ENCODE measurements around the gene SEPTIN11. TPM values are rescaled to one million over a fixed set of nuclear protein-coding genes. Genes with fewer than 3 reads are reported as not detected.

The SEPTIN11 gene
- total RNA-seq, 4 donors from 2014 or later, result 10.4 to 56.6 (median 36.3) TPM

- DNase-seq, result no peak
- Histone ChIP-seq H3K4me3 (no peak overlapping the region), H3K27ac (no peak overlapping the region), H3K9me3 (no peaks in the 10 kb centered on the region), H3K4me1 (peaks cover 0 to 48% (median 2%) of the 10 kb centered on the region in 3 donors), H3K36me3 (no peaks in the 10 kb centered on the region), H3K27me3 (no peaks in the 10 kb centered on the region)
- intact Hi-C loops (cut with DNase I), result no loop called here
- TF ChIP-seq POLR2A (IDR thresholded peaks at IDR 0.05) (no peak), CTCF (IDR thresholded peaks at IDR 0.05) (no peak)
Measured at GRCh38 chr4:76977113-76977512, 27.6 kb downstream of the SEPTIN11 start.

- H3K27ac ChIP-seq, result peak overlapping the region in 1 of 4 donors; percentile 8
- intact Hi-C loops (cut with DNase I), result no loop called here
- no peak overlapping the region for H3K4me3 ChIP-seq
- no peak for TF ChIP-seq CTCF (IDR thresholded peaks at IDR 0.05)
- no peak for TF ChIP-seq POLR2A (IDR thresholded peaks at IDR 0.05)
- DNase-seq, result no peak
- no peaks in the 10 kb centered on the region for H3K36me3 ChIP-seq
- H3K4me1 ChIP-seq, result peaks cover 0 to 55% (median 2%) of the 10 kb centered on the region in 3 donors
- 78 to 86% methylated on average over 3 of the region's 3 CpGs for WGBS, 2 donors
- H3K27me3 ChIP-seq, result no peaks in the 10 kb centered on the region
- H3K9me3 ChIP-seq, result no peaks in the 10 kb centered on the region
Measured at GRCh38 chr4:76977736-76978350, 28.3 kb downstream of the SEPTIN11 start.

- no peaks in the 10 kb centered on the region for H3K27me3 ChIP-seq
- H3K27ac ChIP-seq, result peak overlapping the region in 1 of 4 donors; percentile 8
- intact Hi-C loops (cut with DNase I), result no loop called here
- H3K4me3 ChIP-seq, result no peak overlapping the region
- no peak for DNase-seq
- H3K4me1 ChIP-seq, result peaks cover 2 to 69% (median 10%) of the 10 kb centered on the region in 3 donors
- WGBS, 2 donors, result 65 to 81% methylated on average over 2 of the region's 2 CpGs
- H3K9me3 ChIP-seq, result no peaks in the 10 kb centered on the region
- no peaks in the 10 kb centered on the region for H3K36me3 ChIP-seq
- no peak for TF ChIP-seq POLR2A (IDR thresholded peaks at IDR 0.05)
- no peak for TF ChIP-seq CTCF (IDR thresholded peaks at IDR 0.05)
Measured at GRCh38 chr4:76979236-76979635, 29.7 kb downstream of the SEPTIN11 start.

- intact Hi-C loops (cut with DNase I), result no loop called here
- no peak for TF ChIP-seq POLR2A (IDR thresholded peaks at IDR 0.05)
- no peak for TF ChIP-seq CTCF (IDR thresholded peaks at IDR 0.05)
- Histone ChIP-seq H3K36me3 (no peaks in the 10 kb centered on the region), H3K27me3 (no peaks in the 10 kb centered on the region), H3K4me1 (peaks cover 4 to 78% (median 13%) of the 10 kb centered on the region in 3 donors), H3K4me3 (no peak overlapping the region), H3K9me3 (no peaks in the 10 kb centered on the region), H3K27ac (peak overlapping the region in 1 of 4 donors; percentile 9)
- WGBS, 2 donors, result 66 to 69% methylated on average over 4 of the region's 6 CpGs
- no peak for DNase-seq
Measured at GRCh38 chr4:76980261-76980660, 30.7 kb downstream of the SEPTIN11 start.

- intact Hi-C loops (cut with DNase I), result no loop called here
- H3K9me3 ChIP-seq, result no peaks in the 10 kb centered on the region
- DNase-seq, result no peak
- WGBS, 2 donors, result 80 to 84% methylated on average over 3 of the region's 3 CpGs
- H3K4me1 ChIP-seq, result peaks cover 4 to 90% (median 22%) of the 10 kb centered on the region in 3 donors
- H3K27ac ChIP-seq, result peak overlapping the region in 2 of 4 donors; percentile 13 to 24
- no peaks in the 10 kb centered on the region for H3K36me3 ChIP-seq
- no peak overlapping the region for H3K4me3 ChIP-seq
- TF ChIP-seq POLR2A (IDR thresholded peaks at IDR 0.05) (no peak), CTCF (IDR thresholded peaks at IDR 0.05) (no peak)
- H3K27me3 ChIP-seq, result no peaks in the 10 kb centered on the region
Measured at GRCh38 chr4:76981644-76982043, 32.1 kb downstream of the SEPTIN11 start.
